Fibroblast of skin of left biceps (primary cell): ENCODE measurements around the gene SPATA2.
"Not testable (repeated sequence)": the region's sequence is repeated elsewhere in the genome, so short reads cannot be mapped to it uniquely, and the experiment has no call there.

Experiments used
- DNase-seq, 2 experiments: peaks; one replicate each; pipeline ENCODE4 v3.0.0-alpha.2; 2013; ENCODE audit warnings: low read depth in 2 of 2

Gene SPATA2

GRCh38 chr20:49901588-49901987 is 13.7 kb downstream of the SPATA2 start:
- DNase-seq: no peak

DNA sequence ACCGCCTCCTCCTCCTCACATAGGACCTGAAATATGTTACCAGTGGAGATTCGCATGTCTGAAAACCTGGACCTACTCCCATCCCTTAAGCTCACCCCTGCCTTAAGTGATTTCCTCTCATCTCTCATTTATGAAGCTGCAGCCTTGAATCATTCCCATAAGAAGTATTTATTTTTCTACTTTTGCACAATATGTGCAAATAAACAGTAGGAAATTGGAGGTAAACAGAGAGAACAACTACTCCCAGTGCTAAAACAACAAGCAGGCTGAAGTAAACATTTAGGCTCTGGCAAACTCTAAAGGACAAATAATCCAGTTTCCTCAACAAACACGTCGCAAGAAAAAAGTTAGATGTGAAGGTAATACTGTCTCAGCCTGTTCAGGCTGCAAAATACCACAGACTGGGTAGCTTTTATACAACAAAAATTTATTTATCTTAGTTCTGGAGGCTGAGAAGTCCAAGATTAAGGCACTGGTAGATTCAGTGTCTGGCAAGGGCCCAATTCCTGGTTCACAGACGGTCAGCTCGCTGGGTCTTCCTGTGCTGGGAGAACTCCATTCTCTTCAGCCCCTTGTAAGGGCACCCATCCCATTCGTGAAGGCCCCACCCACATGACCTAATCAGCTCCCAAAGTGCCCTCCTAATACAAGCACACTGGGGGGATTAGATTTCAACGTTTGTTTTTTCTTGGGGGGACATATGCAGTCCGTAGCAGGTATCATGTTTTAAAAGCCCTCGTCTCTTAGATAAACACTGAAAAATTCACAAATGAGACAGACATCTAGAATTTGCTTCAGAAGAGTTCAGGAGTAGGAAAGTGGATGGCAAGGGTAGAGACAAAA is 15.6 kb downstream of the SPATA2 start:
- DNase-seq: no peak

DNA sequence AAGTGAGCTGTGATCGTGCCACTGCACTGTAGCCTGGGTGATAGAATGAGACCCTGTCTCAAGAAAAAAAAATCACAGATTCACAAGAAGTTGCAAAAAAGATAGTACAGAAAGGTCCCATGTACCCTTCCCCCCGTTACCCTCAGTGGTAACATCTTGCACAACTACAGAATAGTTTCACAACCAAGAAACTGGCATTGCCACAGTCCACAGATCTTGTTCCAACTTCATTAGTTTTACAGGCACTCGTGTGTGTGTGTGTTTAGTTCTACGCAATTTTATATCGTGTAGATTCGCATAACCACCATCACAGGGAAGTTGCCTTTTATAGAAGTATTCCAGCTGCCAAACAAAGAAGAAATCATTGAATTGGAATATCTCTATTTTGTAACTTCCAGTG is 19.1 kb downstream of the SPATA2 start:
- no peak for DNase-seq

DNA sequence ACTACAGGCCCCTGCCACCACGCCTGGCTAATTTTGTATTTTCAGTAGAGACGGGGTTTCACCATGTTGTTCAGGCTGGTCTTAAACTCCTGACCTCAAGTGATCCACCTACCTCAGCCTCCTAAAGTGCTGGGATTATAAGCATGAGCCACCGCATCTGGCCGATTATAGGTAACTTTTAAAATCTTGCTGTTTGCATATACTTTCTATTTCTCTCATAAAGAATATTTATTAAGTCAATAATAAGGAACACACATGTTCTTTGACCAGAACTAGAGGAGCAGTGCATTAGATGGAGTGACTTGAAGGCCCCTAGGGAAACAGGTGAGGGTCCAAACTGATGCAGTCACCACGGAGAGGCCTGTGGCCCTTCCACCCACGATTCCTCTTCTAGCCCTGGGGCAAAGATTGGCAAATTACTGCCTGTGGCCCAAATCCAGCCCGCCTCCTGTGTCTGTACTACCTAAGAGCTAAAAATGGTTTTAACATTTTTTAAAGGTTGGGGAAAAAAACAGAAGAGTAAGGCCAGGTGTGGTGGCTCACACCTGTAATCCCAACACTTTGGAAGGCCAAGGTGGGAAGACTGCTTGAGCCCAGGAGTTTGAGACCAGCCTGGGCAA is 19.7 kb downstream of the SPATA2 start:
- DNase-seq: not testable (repeated sequence)

DNA sequence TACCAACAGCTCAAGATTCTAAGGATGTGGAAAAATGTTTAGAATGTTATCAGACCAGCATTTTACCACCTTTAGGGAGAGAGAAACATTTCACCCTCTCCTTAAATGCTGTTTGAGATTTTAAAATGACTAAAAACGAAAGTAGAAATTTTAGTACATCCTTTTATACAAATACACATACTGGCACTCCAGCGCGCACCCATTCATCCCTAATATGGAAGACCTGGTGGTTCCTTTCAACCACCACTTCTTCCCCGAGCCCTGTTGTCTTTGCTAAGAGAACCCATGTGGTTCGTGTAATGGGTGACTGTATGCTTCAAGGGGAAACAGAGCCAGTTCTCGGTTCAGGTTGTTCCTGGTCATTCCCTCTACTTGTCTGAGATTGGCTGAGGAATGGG is 21.3 kb downstream of the SPATA2 start:
- no peak for DNase-seq

DNA sequence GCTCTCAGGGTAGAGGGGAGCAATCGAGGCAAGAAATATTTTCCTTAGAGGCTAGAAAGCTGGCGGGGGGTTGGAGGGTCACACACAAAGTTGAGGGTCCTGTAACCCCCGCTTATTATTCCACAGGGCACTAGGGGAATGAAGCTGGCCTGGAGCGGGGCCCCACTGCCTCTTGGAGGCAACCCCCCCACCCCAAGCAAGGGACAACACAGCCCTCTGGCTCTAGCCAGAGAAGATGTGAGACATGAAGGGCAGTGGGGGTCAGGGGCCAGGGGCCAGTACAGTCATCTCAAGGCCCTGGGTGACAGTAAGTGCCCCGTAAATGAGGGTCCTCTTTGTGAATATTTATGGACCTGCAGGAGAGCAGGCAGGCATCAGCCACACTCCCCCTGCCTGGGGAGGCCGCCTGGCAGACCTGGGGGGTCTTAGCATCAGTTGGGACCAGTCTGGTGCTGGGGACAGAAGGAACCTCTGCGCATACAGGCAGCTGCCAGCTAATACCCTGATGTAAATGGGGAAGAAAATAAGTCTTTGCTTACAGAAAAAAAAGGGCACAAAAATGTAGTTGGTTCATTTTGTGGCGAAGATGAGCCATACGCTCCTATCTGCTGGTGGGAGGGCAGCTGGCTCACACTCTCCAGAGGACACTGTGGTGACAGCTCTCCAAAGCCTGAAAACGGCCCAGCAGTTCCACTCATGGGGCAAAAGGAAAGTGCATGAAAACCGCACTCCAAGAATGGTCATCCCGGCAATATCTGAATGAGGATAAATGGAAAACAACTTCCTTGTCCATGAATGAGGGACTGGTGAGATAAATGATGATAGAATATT is 21.9 kb downstream of the SPATA2 start:
- no peak for DNase-seq

DNA sequence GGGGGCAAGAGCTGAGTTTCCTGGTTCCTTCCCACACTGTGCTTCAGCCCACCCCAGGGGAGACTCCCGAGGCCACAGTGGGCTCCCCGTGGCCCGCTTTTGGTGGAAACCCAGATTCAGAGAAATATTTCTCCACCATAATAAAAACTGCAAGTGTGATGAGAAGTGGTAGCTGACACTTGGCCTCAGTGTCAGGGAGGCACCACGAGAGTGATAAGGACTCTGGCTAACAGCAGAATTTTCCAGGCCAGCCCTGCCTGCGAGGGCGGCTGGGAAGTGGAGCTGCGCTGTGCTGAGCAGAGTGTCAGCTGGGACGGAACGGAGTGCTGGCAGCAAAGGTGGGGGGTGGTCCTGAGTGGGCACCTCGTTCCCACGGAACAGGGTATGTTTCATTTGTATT is 22.5 kb downstream of the SPATA2 start:
- no peak for DNase-seq

DNA sequence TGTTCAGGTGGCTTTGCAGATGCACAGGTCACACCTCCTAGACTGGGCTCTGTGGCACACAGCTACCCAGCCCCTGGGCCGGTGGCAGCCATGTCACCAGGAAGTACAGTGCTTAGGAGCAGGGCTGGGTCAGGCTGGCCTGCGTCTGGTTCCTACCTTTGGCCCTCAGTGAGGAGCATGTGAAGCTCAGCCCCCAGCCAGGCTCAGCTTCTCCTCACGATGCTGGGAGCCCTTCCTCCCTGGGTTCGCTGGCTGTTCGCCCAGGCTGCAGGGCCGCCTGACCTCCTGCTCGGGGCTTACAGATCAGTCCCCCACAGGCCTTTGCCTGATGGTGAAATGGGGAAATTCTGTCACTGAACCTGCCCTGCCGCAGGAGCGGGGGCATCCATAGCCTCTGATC is 23.1 kb downstream of the SPATA2 start:
- no peak for DNase-seq

GRCh38 chr20:49891476-49892110 is 23.7 kb downstream of the SPATA2 start:
- no peak for DNase-seq

DNA sequence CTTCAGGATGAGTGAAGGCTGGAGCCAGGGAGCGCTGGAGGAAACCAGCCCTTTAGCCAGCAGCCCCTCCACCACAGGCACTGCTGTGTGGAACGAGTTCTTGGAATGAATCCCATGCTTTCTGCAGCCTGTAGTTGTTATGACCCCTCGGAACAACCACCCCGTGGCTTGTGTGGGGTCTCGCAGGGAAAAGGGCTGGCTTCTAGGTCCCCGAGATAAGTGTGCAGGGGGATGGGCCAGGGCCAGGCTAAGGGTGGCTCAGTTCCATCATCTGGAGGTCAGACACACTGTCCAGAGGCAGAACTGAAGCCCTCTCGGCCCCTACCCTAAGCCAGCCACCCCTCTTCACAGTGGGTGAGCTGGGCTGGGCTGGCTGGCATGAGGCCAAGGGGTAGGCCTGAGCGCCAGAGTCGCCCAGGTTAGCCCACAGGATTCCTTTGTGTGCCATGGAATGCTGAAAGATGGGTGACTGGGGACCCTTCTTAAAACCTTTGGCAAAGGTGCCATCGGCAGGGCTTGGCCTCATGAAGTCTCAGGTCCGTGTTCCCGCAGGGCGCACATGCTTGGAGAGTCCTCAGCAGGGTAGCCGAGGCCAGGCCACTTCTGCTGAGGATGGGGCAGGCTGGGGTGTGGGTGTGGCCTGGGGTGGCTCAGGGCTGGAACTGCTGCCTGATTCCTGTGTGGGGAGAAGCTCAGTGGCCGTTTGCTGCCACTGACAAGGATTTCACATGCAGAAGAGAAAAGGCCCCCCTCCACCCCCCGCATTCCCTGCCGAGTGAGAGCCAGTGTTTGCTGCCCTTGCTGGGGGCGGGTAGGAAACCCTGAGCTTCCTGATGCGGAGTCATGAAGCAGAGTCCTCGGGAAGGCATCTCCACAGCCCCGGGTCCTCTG is 24.6 kb downstream of the SPATA2 start:
- DNase-seq: no peak

- DNase-seq: no peak
Measured at GRCh38 chr20:49889935-49890333, 25.4 kb downstream of the SPATA2 start.

DNA sequence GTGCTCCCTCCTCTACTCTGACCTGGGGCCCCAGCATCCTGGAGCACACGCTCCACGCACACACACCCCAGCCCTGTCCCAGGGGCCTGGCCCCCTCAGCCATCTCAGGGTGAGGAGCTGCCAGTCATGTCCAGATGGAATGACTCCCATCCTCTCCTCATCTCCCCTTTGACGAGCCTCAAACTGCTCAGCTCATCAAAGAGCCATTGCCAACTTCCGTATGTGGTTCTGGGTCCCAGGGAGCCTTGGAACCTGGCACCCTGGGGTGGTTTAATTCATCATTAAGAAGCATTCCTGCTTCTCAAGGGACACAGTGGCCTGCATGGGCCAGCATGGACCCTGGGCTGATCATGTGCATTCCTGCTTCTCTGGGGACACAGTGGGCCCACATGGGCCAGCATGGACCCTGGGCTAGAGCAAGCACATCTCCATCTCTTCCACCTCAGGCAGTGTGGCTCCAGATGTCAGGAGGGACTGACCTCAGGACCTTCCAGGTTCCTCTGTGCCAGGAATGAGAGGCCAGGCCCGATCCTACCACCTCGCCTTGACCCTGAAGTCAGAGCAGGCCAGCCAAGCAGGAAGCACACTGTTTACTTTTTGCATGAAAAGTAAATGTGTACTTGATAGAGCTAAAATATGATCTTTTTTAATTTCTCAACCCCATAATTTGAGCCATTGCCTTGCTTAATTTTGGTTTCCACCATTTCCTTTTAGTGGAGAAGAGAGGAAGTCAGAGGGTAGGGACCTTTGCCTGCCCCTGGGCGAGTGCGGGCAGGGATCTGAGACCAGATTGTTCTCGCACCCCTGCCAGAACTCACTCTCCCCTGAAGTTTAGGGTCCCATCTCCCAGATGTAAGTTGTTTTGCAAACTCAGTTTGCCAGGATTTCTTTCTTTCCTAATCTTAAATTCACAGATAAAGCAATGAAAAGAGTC is 26.1 kb downstream of the SPATA2 start:
- DNase-seq: no peak

DNA sequence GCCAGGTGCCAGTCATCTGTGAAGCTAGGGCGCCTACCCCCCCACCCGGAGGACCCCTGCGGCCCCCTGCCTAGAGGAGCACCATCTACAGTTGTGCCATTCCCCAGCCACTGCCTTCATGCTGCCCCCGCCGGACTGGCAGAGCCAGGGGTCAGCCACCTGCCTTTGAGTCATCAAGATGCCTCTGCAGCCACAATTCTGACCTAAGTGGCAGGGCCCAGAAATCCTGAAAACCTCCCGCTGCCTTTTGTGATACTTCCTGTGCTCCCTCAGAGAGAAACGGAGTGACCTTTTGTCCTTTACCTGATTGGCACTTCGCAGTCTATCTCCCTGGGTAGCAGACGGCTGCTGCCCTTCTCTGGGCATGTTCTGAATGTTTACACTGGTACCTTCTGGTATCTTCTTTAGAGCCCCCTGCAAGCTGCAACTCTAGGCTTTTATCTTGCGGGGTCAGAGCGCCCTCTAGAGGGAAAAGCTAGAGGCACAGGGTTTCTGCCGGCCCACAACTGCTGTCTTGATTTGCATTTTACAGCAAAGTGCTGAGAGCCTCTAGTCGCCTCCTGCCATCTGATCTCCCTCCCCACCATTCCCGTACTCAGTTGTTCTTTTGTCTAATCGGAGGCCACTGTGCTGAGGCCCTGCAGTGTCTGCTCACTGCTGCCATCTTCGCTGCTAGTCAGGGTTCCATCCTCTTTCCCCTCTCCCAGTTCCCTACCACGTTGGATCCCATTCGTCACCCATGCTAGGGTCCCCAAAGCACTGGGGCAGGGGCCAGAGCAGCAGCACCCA is 26.9 kb downstream of the SPATA2 start:
- no peak for DNase-seq

- DNase-seq: no peak
Measured at GRCh38 chr20:49887251-49888211, 27.8 kb downstream of the SPATA2 start.

GRCh38 chr20:49886571-49887213 is 28.6 kb downstream of the SPATA2 start:
- no peak for DNase-seq

DNA sequence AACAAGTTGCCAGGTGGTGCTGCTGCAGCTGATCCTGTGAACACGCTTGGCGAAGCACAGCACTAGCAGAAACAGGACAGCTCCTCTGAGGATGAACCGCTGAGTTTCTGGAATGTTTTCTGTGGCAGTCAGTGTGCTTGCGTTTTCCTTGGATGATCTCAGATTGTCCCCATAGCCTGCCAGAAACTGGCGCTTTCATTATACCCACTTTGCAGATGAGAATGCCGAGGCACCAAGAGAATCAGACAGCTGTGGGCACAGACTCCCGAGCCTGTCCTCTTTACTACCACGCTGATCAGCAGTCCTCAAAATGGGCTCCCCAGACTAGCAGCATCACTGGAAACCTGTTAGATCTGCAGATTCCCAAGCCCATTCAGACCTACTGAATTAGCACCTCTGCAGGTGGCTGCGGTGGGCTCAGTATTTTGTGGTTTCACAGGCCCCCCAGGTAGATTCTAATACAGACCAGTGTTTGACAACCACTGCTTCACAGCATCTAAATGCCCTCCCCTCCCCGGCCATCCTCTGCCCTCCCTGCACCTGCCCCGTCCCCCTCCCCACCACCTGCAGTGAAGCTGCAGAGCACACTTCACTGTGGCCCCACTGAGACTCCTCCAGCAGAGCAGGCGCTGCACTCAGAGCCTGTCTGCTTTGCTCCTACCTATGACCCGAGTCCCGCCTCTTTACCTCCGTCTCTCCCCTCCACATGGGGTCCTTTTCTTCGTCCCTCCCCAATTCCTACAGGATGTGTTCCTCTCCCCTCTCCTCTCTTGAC is 29.6 kb downstream of the SPATA2 start:
- DNase-seq: no peak
